HEK293T (cell line): ENCODE data around the gene CDC20B.

Experiments
- FOXK2 ChIP-seq: fragments of 450-650 bp; IDR thresholded peaks from 2 replicates; pipeline ENCODE4 v1.6.1; 2016; ENCODE audit warnings: mild to moderate bottlenecking
- HDGF ChIP-seq: fragments of 450-650 bp; IDR thresholded peaks from 2 replicates; pipeline ENCODE4 v1.6.1; 2017; ENCODE audit warnings: antibody characterized with exemption, borderline replicate concordance
- SP1 ChIP-seq: fragments of 450-650 bp; IDR thresholded peaks from 2 replicates; pipeline ENCODE4 v1.6.1; 2017

DNA sequence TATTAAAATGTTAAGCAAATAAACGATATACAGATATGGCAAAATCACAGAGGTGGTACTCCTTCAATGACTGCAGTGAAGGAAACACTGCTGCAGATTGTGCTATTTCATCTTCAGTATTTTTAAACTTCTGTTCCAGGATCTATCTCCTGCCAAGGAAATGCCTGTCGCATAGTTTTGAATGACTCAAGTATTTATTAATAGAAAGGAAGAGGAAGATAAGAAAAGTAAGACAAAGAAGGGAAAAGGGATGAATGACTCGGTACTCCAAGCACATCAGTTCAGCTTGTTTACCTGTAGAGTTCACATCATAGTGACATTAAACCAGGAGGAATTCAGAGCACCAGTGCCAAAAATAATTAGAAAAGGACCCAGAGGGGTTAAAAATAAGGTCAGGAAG, 18.1 kb downstream of the CDC20B start:
- no peak for TF ChIP-seq SP1
- TF ChIP-seq HDGF, result no peak
- TF ChIP-seq FOXK2, result no peak
